Measurements from ENCODE around the gene TMEM54.

TMEM54 gene

GRCh38 chr1:32859915-32860314 lies 41.3 kb downstream of the TMEM54 start:
- DNase-seq = no peak

- DNase-seq = no peak
These were observed 42.4 kb downstream of the TMEM54 start for GRCh38 chr1:32858791-32859190.

GRCh38 chr1:32858136-32858535 lies 43.1 kb downstream of the TMEM54 start:
- no peak for DNase-seq

- DNase-seq = no peak
These were observed 45.1 kb downstream of the TMEM54 start for GRCh38 chr1:32855861-32856617.

- no peak for DNase-seq
These were observed 52.7 kb downstream of the TMEM54 start for GRCh38 chr1:32848354-32849063.
